Measurements from ENCODE around the gene AASDH.

AASDH gene

GRCh38 chr4:56315543-56315942 lies 71.7 kb downstream of the AASDH start:
- no peak for DNase-seq (ENCODE audit: low spot score)

GRCh38 chr4:56315041-56315440 lies 72.2 kb downstream of the AASDH start:
- no peak for DNase-seq (ENCODE audit: low spot score)

GRCh38 chr4:56314207-56314915 lies 72.9 kb downstream of the AASDH start:
- DNase-seq (ENCODE audit: low spot score) = no peak

- DNase-seq (ENCODE audit: low spot score) = no peak
Measured at GRCh38 chr4:56313132-56313531, 74.2 kb downstream of the AASDH start.

GRCh38 chr4:56311299-56311975 lies 75.9 kb downstream of the AASDH start:
- no peak for DNase-seq (ENCODE audit: low spot score)

GRCh38 chr4:56310401-56311125 lies 76.7 kb downstream of the AASDH start:
- DNase-seq (ENCODE audit: low spot score) = no peak

GRCh38 chr4:56308384-56308783 lies 78.9 kb downstream of the AASDH start:
- DNase-seq (ENCODE audit: low spot score) = no peak

GRCh38 chr4:56307423-56307822 lies 79.9 kb downstream of the AASDH start:
- no peak for DNase-seq (ENCODE audit: low spot score)

GRCh38 chr4:56305390-56305789 lies 81.9 kb downstream of the AASDH start:
- DNase-seq (ENCODE audit: low spot score) = no peak

- no peak for DNase-seq (ENCODE audit: low spot score)
Measured at GRCh38 chr4:56303921-56304320, 83.4 kb downstream of the AASDH start.

GRCh38 chr4:56302760-56303159 lies 84.5 kb downstream of the AASDH start:
- DNase-seq (ENCODE audit: low spot score) = no peak

- DNase-seq (ENCODE audit: low spot score) = no peak
Measured at GRCh38 chr4:56301997-56302496, 85.2 kb downstream of the AASDH start.

GRCh38 chr4:56301181-56301996 lies 85.9 kb downstream of the AASDH start:
- DNase-seq (ENCODE audit: low spot score) = peak; percentile 61

GRCh38 chr4:56298236-56298635 lies 89.1 kb downstream of the AASDH start:
- no peak for DNase-seq (ENCODE audit: low spot score)

- no peak for DNase-seq (ENCODE audit: low spot score)
Measured at GRCh38 chr4:56297776-56298175, 89.5 kb downstream of the AASDH start.

- no peak for DNase-seq (ENCODE audit: low spot score)
Measured at GRCh38 chr4:56296526-56296925, 90.8 kb downstream of the AASDH start.

GRCh38 chr4:56293121-56293520 lies 94.2 kb downstream of the AASDH start:
- DNase-seq (ENCODE audit: low spot score) = no peak

- DNase-seq (ENCODE audit: low spot score) = no peak
Measured at GRCh38 chr4:56289934-56290333, 97.4 kb downstream of the AASDH start.

GRCh38 chr4:56288663-56289062 lies 98.6 kb downstream of the AASDH start:
- DNase-seq (ENCODE audit: low spot score) = no peak
